ENCODE data around the gene ZNF423.

Gene ZNF423

GRCh38 chr16:49773534-49774475, 82.1 kb downstream of the ZNF423 start:
- no peak for DNase-seq (ENCODE audit: low read depth)
- TF ChIP-seq CTCF (IDR thresholded peaks at IDR 0.05; ENCODE audit: insufficient read depth, low read depth, low read length, missing control alignments), result no peak
- H3K4me3 ChIP-seq (ENCODE audit: low read depth, low read length), result no peak overlapping the region

- TF ChIP-seq CTCF (IDR thresholded peaks at IDR 0.05; ENCODE audit: insufficient read depth, low read depth, low read length, missing control alignments), result no peak
- no peak overlapping the region for H3K4me3 ChIP-seq (ENCODE audit: low read depth, low read length)
- no peak for DNase-seq (ENCODE audit: low read depth)
Measured at GRCh38 chr16:49767998-49768397, 87.9 kb downstream of the ZNF423 start.

- TF ChIP-seq CTCF (IDR thresholded peaks at IDR 0.05; ENCODE audit: insufficient read depth, low read depth, low read length, missing control alignments), result no peak
- DNase-seq (ENCODE audit: low read depth), result no peak
- no peak overlapping the region for H3K4me3 ChIP-seq (ENCODE audit: low read depth, low read length)
Measured at GRCh38 chr16:49767414-49767813, 88.5 kb downstream of the ZNF423 start.

GRCh38 chr16:49766225-49766624, 89.7 kb downstream of the ZNF423 start:
- no peak for DNase-seq (ENCODE audit: low read depth)
- no peak overlapping the region for H3K4me3 ChIP-seq (ENCODE audit: low read depth, low read length)
- TF ChIP-seq CTCF (IDR thresholded peaks at IDR 0.05; ENCODE audit: insufficient read depth, low read depth, low read length, missing control alignments), result no peak

- no peak overlapping the region for H3K4me3 ChIP-seq (ENCODE audit: low read depth, low read length)
Measured at GRCh38 chr16:49763826-49764225, 92.1 kb downstream of the ZNF423 start.

GRCh38 chr16:49760815-49761214, 95.1 kb downstream of the ZNF423 start:
- TF ChIP-seq CTCF (IDR thresholded peaks at IDR 0.05; ENCODE audit: insufficient read depth, low read depth, low read length, missing control alignments), result no peak
- no peak for DNase-seq (ENCODE audit: low read depth)
- H3K4me3 ChIP-seq (ENCODE audit: low read depth, low read length), result no peak overlapping the region

More at GRCh38 chr16:49763826-49764225, 92.1 kb downstream of the ZNF423 start:
- TF ChIP-seq CTCF (IDR thresholded peaks at IDR 0.05; ENCODE audit: insufficient read depth, low read depth, low read length, missing control alignments), result no peak
- DNase-seq (ENCODE audit: low read depth), result no peak
